CD4-positive, alpha-beta T cell (primary cell): ENCODE measurements around the gene NR2C2. TPM values are rescaled to one million over a fixed set of nuclear protein-coding genes. Genes with fewer than 3 reads are reported as not detected.

ENCODE experiments used
- ATAC-seq: fragments of 200-7000 bp; cut with Tn5 transposase; one replicate; pipeline ENCODE4 v1.10.0; 2022; ENCODE audit warnings: mild to moderate bottlenecking; ENCODE audit not compliant: poor library complexity
- CTCF ChIA-PET: fragments of 350-600 bp; sonication (Branson Sonifier 250); formaldehyde crosslinking; loops from one replicate; lab custom pipeline; 2021; ENCODE audit warnings: antibody characterized with exemption, inconsistent platforms; lab: Charles Lee
- POLR2A ChIA-PET: fragments of 350-600 bp; sonication (Branson Sonifier 250); formaldehyde crosslinking; loops from one replicate; lab custom pipeline; 2021; ENCODE audit warnings: antibody characterized with exemption, inconsistent platforms; lab: Charles Lee
- DNase-seq, 14 experiments: peaks; one replicate each; pipeline ENCODE4 v3.0.0-alpha.2; 2013 to 2020; ENCODE audit warnings: mixed read lengths in 2 of 14
- H3K27ac ChIP-seq, 2 donors: one replicate each; pipeline versions ENCODE4 v1.5.1 to v1.7.0; 2013; ENCODE audit warnings: low read length in 2 of 2, low read depth in 1 of 2, mild to moderate bottlenecking in 1 of 2
- H3K27me3 ChIP-seq, 2 experiments: 1 replicate in 1 of 2; 2 replicates in 1 of 2; pipeline versions ENCODE4 v1.6.1 to v1.7.0; 2013; ENCODE audit warnings: low read length in 2 of 2, control low read depth in 1 of 2, mild to moderate bottlenecking in 1 of 2, moderate library complexity in 1 of 2; ENCODE audit not compliant: insufficient read depth in 2 of 2, control insufficient read depth in 1 of 2
- H3K36me3 ChIP-seq: one replicate; pipeline ENCODE4 v1.6.1; 2013; ENCODE audit warnings: low read length, control low read depth; ENCODE audit not compliant: insufficient read depth
- H3K4me1 ChIP-seq: one replicate; pipeline ENCODE4 v1.6.1; 2013; ENCODE audit warnings: low read length, control low read depth; ENCODE audit not compliant: insufficient read depth
- H3K4me3 ChIP-seq: one replicate; pipeline ENCODE4 v1.5.1; 2013; ENCODE audit warnings: mild to moderate bottlenecking, low read length, moderate library complexity
- H3K9me3 ChIP-seq, 2 experiments: 1 replicate in 1 of 2; 2 replicates in 1 of 2; pipeline versions ENCODE4 v1.6.1 to v1.7.0; 2013; ENCODE audit warnings: low read length in 2 of 2, mild to moderate bottlenecking in 2 of 2, control low read depth in 1 of 2, moderate library complexity in 1 of 2; ENCODE audit not compliant: control insufficient read depth in 1 of 2, insufficient read depth in 1 of 2
- H3K27ac Mint-ChIP-seq: one replicate; pipeline ENCODE4 v1.8.0; 2020; ENCODE audit warnings: mixed read lengths
- H3K27me3 Mint-ChIP-seq: one replicate; pipeline ENCODE4 v1.8.0; 2021; ENCODE audit warnings: mixed read lengths
- H3K36me3 Mint-ChIP-seq: one replicate; pipeline ENCODE4 v1.8.0; 2021; ENCODE audit warnings: low read depth, mixed read lengths
- H3K4me1 Mint-ChIP-seq: one replicate; pipeline ENCODE4 v1.8.0; 2021; ENCODE audit warnings: low read depth, mixed read lengths
- H3K4me3 Mint-ChIP-seq: one replicate; pipeline ENCODE4 v1.8.0; 2020; ENCODE audit warnings: mild to moderate bottlenecking, mixed read lengths
- H3K9me3 Mint-ChIP-seq: one replicate; pipeline ENCODE4 v1.8.0; 2020; ENCODE audit warnings: mixed read lengths
- intact Hi-C, 2 experiments: fragments of 100-400 bp; cut with DNase I in 1 of 2; cut with micrococcal nuclease in 1 of 2; formaldehyde crosslinking; loops; one replicate each; pipeline versions ENCODE4 v1.15.1 to v1.9.0; 2023 to 2025; cut with DNase I, micrococcal nuclease
- total RNA-seq, 174 experiments: library from RNA in 2 of 174; stranded (reverse) in 2 of 174; gene quantifications; one replicate each; pipeline ENCODE4 v1.2.3 and lab custom pipeline; 2021 to 2026
- TF ChIP-seq, protein P1 (sequence below): fragments of 200-600 bp; IDR thresholded peaks from one replicate; pipeline ENCODE4 v1.8.0; 2022; ENCODE audit warnings: antibody characterized with exemption, mild to moderate bottlenecking

The NR2C2 gene
- total RNA-seq, 2 experiments from 2014 or later, result 37.0 to 42.1 TPM

DNA sequence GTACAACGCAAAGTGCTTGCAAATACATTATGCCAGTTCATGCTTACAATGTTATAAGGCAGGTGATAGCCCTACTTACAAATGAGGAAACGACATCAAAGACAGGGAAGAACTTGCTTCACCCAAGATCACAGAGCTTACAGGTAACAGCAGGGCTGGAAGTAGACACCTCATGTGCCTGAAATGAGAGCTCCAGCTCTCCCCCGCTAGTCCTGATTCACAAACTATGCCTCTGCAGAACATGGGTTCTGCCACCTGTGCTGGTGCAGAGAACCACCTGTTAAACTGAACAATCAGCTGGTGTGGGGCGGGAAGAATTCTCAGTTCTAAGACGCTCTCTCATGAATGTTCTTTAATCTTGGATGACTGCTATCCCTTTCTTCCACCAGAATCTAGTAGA lies 144.2 kb downstream of the NR2C2 start:
- no peak overlapping the region for H3K4me3 ChIP-seq
- no peak overlapping the region for H3K27ac ChIP-seq
- peaks cover 86% of the 10 kb centered on the region for H3K36me3 Mint-ChIP-seq
- ATAC-seq, result no peak
- no peaks in the 10 kb centered on the region for H3K9me3 Mint-ChIP-seq
- intact Hi-C loops, result loop anchor here (10.0 kb wide), 3 partner anchors 147 to 1197 kb away; partner anchors contain the start of gene NR2C2 (in 1 of the 2)
- no peaks in the 10 kb centered on the region for H3K27me3 ChIP-seq
- H3K4me1 ChIP-seq, result no peaks in the 10 kb centered on the region
- H3K36me3 ChIP-seq, result peaks cover 76% of the 10 kb centered on the region
- no peaks in the 10 kb centered on the region for H3K27me3 Mint-ChIP-seq
- no peak overlapping the region for H3K27ac Mint-ChIP-seq
- no peak for DNase-seq
- H3K4me1 Mint-ChIP-seq, result peaks cover 27% of the 10 kb centered on the region
- ChIA-PET POLR2A (interaction anchor here (1.0 kb wide), 1 partner anchor 8 kb away, joined by 3 read pairs; the partner anchor contains the start of gene RBSN), CTCF (interaction anchor here (1.0 kb wide), 1 partner anchor 17 kb away, joined by 3 read pairs; no protein-coding TSS in a partner anchor)
- no peak overlapping the region for H3K4me3 Mint-ChIP-seq
- H3K9me3 ChIP-seq, result no peaks in the 10 kb centered on the region
- TF ChIP-seq, protein P1, sequence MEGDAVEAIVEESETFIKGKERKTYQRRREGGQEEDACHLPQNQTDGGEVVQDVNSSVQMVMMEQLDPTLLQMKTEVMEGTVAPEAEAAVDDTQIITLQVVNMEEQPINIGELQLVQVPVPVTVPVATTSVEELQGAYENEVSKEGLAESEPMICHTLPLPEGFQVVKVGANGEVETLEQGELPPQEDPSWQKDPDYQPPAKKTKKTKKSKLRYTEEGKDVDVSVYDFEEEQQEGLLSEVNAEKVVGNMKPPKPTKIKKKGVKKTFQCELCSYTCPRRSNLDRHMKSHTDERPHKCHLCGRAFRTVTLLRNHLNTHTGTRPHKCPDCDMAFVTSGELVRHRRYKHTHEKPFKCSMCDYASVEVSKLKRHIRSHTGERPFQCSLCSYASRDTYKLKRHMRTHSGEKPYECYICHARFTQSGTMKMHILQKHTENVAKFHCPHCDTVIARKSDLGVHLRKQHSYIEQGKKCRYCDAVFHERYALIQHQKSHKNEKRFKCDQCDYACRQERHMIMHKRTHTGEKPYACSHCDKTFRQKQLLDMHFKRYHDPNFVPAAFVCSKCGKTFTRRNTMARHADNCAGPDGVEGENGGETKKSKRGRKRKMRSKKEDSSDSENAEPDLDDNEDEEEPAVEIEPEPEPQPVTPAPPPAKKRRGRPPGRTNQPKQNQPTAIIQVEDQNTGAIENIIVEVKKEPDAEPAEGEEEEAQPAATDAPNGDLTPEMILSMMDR, result no peak

DNA sequence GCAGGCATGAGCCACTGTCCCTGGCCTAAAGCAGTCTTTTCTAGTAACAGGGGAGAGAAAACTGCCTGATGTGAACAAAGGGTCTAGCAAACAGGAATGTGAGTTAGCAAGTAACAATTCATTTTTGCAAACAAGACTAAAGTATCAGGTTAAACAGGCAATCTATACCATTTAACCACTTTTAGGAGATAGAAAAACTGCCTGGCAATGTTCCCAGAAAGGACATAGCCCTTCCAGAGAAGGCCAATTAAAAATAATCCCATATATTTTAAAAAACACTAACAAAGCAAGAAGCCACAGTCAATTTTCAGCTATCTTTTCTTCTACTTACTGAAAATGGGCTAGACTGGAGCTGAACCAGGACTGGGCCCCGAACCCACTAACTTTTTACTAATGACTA lies 145.3 kb downstream of the NR2C2 start:
- TF ChIP-seq, protein P1, result no peak
- POLR2A ChIA-PET, result interaction anchor here (0.6 to 1.4 kb wide), 2 partner anchors 28 to 264 kb away, joined by 3 to 4 read pairs; partner anchors contain the start of gene MRPS25

DNA sequence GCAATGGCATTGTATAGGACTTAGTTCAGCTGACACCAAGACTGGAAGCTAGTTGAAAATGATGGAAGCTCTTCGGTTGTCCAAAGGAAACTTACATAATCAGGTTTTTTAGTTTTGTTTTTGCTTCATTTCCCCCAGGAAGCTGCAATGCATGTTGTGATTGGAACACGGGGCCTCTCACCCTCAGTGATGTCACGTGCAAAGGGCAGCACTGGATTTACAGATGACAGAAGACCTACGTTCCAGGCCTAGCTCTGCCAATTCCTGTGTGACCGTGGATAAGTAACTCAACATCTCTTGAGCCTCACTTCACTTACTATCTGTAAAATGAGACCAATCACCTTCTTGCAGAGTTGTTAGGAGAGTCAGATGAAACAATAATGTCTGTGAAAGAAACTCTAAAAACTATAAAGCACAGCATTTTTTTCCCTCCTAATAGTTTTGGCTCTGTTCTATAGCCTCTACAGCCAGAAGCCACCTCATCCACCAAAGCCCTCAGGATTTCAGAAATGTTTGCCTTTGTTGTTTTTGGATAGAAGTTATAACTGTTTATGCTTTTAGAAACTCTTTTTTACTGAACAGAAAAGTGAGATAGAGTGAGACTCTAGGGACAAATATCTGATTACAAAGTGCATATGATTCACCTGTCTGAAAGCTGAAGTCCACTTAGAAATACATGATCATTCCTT lies 146.9 kb downstream of the NR2C2 start:
- Histone ChIP-seq H3K27me3 (no peaks in the 10 kb centered on the region), H3K27ac (no peak overlapping the region), H3K36me3 (peaks cover 55% of the 10 kb centered on the region), H3K4me1 (peaks cover 22% of the 10 kb centered on the region), H3K4me3 (no peak overlapping the region), H3K9me3 (no peaks in the 10 kb centered on the region)
- Mint-ChIP-seq H3K4me3 (no peak overlapping the region), H3K36me3 (peaks cover 89% of the 10 kb centered on the region), H3K4me1 (peaks cover 49% of the 10 kb centered on the region), H3K27me3 (peaks cover 5% of the 10 kb centered on the region), H3K27ac (no peak overlapping the region), H3K9me3 (no peaks in the 10 kb centered on the region)
- intact Hi-C loops, result loop anchor here (10.0 kb wide), 3 partner anchors 150 to 1200 kb away; partner anchors contain the start of gene NR2C2 (in 1 of the 2)
- ChIA-PET POLR2A (interaction anchor here (0.6 kb wide), 1 partner anchor 1158 kb away, joined by 3 read pairs; no protein-coding TSS in a partner anchor), CTCF (no interaction called here)
- TF ChIP-seq, protein P1, result no peak
- ATAC-seq (no peak), DNase-seq (no peak)

More for the DNA sequence above, 145.3 kb downstream of the NR2C2 start:
- peaks cover 68% of the 10 kb centered on the region for H3K36me3 ChIP-seq
- peaks cover 10% of the 10 kb centered on the region for H3K4me1 ChIP-seq
- no peaks in the 10 kb centered on the region for H3K9me3 Mint-ChIP-seq
- H3K4me3 ChIP-seq, result no peak overlapping the region
- peaks cover 83% of the 10 kb centered on the region for H3K36me3 Mint-ChIP-seq
- H3K27me3 ChIP-seq, result no peaks in the 10 kb centered on the region
- no peak overlapping the region for H3K4me3 Mint-ChIP-seq
- peak overlapping the region; percentile 27 for H3K27ac Mint-ChIP-seq
- H3K27me3 Mint-ChIP-seq, result no peaks in the 10 kb centered on the region
- ATAC-seq, result no peak
- intact Hi-C loops, result loop anchor here (10.0 kb wide), 3 partner anchors 148 to 1198 kb away; partner anchors contain the start of gene NR2C2 (in 1 of the 2)
- DNase-seq, result no peak
- CTCF ChIA-PET, result no interaction called here
- no peaks in the 10 kb centered on the region for H3K9me3 ChIP-seq
- no peak overlapping the region for H3K27ac ChIP-seq
- peaks cover 33% of the 10 kb centered on the region for H3K4me1 Mint-ChIP-seq
